SH-SY5Y (cell line): ENCODE results near the gene SPATA32.

Experiments used
- GATA2 ChIP-seq: IDR thresholded peaks from 2 replicates; pipeline ENCODE4 v1.6.1; 2011; ENCODE audit warnings: mild to moderate bottlenecking, low read depth, low read length
- GATA3 ChIP-seq: IDR thresholded peaks from 2 replicates; pipeline ENCODE4 v1.6.1; 2011; ENCODE audit warnings: low read depth, mild to moderate bottlenecking, low read length, moderate library complexity

GRCh38 chr17:45279898-45280297 lies 18.0 kb upstream of the SPATA32 start:
- no peak for TF ChIP-seq GATA3
- no peak for TF ChIP-seq GATA2
